GM12872 (cell line): ENCODE results near the gene CNTNAP5.

Experiments
- TF ChIP-seq, protein P1 (sequence below): IDR thresholded peaks from 3 replicates; pipeline ENCODE4 v1.5.1; 2011; ENCODE audit warnings: low read depth, mild to moderate bottlenecking, low read length, moderate library complexity; ENCODE audit not compliant: insufficient read depth

The CNTNAP5 gene

DNA sequence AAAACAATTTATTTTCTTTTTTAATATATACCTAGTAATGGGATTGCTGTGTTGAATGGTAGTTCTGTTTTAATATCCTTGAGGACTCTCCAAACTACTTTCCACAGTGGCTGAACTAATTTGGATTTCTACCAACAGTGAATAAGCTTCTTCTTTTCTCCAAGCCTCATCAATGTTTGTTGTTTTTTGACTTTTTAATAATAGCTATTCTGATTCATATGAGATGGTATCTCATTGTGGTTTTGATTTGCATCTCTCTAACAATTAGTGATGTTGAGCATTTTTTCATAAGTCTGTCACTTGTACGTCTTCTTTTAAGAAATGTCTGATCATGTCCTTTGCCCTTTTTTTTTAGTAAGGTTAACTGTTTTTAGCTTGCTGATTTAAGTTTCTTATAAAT, 863.3 kb downstream of the CNTNAP5 start:
- TF ChIP-seq, protein P1, sequence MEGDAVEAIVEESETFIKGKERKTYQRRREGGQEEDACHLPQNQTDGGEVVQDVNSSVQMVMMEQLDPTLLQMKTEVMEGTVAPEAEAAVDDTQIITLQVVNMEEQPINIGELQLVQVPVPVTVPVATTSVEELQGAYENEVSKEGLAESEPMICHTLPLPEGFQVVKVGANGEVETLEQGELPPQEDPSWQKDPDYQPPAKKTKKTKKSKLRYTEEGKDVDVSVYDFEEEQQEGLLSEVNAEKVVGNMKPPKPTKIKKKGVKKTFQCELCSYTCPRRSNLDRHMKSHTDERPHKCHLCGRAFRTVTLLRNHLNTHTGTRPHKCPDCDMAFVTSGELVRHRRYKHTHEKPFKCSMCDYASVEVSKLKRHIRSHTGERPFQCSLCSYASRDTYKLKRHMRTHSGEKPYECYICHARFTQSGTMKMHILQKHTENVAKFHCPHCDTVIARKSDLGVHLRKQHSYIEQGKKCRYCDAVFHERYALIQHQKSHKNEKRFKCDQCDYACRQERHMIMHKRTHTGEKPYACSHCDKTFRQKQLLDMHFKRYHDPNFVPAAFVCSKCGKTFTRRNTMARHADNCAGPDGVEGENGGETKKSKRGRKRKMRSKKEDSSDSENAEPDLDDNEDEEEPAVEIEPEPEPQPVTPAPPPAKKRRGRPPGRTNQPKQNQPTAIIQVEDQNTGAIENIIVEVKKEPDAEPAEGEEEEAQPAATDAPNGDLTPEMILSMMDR = no peak

DNA sequence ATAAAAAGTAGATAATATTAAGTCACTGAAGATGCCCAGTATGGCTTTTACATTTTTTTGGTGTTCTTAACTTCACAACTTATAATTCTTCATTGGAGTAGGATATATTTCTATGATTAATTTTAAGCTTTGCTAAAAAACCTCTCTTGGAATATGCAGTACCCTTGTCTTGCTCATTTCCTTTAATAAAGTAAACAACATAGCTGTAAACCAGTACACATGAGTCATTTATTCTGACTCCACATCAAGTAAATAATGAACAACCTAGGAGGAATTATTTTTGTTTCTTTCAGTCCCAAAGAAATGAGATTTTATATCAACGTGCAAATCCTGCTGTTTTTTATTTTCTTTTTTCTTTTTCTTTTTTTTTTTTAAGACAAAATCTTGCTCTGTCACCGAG, 869.1 kb downstream of the CNTNAP5 start:
- TF ChIP-seq, protein P1 = no peak

DNA sequence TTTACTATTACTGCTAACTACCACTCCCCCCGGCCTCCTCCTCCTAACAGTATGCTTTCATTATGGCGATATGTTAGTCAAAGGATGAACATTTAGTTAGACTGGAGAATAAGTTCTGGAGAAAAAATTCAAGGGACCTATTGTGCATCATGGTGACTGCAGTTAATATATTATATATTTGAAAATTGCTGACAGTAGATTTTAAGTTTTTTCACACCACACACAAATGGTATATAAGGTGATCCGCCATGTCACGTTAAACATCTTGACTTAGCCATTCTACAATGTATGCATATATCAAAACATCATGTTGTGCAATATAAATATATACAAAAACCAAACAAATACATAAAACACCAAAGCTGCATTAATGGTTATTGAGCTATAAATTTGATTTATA, 873.7 kb downstream of the CNTNAP5 start:
- TF ChIP-seq, protein P1 = no peak

DNA sequence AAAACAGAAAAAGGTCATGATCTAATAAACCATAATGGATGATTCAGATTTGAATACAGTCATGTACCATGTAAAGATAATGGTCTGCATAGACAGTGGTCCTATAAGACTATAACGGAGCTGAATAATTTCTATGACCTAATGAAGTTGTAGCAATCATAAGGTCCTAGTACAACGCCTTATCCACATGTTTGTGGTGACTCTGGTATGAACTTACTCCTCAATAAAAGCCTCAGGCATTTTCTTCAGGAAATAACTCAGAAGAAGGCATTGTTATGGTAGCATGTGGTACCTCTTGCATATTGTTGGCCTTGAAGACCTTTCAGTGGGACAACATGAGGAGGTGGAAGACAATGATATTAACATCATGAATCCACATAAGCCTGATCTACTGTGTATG, 883.3 kb downstream of the CNTNAP5 start:
- TF ChIP-seq, protein P1 = no peak

DNA sequence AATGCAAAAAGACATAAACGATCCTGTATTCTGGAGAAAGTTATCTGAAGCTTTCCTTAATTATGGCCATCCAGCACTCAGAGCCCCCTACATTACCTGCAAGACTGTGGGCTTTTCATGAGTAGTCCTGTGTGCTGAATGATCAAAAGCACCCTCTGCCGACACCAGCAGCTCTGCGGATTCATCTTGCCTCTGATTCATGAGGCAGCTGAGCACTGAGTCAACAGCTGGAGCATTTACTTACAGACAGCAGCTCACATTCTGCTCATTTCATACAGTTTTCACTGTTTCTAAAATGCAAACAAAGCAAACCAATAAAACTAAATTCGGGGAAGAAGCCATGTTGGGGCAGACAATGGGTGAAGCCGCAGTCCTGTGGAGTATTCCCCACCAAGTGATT, 886.5 kb downstream of the CNTNAP5 start:
- TF ChIP-seq, protein P1 = no peak

DNA sequence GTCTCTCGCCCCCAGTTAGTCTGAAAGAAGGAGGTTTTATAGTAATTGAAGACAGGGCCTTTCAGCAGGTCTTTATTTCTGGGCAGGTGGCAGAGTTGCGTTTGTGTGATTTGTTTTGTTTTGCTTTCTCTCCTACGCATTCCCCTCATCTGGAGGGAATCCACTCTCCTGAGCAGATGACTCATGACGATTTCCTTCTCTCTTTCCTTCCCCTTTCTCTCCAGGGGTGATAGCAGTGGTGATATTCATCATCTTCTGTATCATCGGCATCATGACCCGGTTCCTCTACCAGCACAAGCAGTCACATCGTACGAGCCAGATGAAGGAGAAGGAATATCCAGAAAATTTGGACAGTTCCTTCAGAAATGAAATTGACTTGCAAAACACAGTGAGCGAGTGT, 888.8 kb downstream of the CNTNAP5 start:
- TF ChIP-seq, protein P1 = no peak

DNA sequence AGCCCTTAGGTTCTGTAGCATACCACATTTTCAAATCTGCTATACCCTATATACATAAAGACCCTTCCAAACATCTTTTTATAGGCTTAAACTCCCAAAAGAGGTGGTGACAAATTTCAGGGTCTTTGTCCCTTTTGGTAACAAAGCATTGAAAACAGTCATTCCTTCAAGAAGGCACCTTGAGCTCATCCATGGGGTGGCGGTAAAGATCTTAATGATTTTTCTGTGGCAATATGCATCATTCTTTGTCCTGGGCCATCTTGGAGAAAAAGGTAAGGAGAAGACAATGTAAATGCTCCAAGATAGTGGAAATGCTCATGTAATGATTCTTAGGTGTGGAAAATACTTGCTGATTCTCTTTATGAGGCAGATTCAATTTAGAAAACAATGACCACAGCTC, 890.5 kb downstream of the CNTNAP5 start:
- TF ChIP-seq, protein P1 = no peak

DNA sequence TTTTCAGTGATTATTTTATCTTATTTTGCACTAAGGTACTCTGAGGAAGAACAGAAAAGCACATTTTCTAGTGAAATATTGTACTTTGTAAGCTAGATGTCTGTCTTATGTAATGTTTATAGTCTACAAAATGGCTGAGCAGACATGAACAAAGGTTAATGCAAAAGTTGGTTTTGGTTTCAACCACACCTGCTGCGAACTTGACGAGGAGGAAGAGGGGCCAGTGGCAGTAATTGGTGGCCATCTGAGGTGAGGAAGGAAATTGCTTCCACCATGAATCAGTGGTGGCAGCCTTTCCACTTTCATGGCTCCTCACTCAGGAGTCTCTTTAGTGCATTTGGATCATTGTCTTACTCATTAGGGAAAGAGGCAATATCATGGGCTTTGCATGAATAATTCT, 894.2 kb downstream of the CNTNAP5 start:
- TF ChIP-seq, protein P1 = no peak
